HepG2 (cell line): Measurements from ENCODE around the gene THUMPD1. TPM values are rescaled to one million over a fixed set of nuclear protein-coding genes. Genes with fewer than 3 reads are reported as not detected.

Experiments
- BRD4 ChIP-seq: sonication (generic); formaldehyde crosslinking; IDR thresholded peaks from 2 replicates; pipeline ENCODE4 v1.4.0; 2020; ENCODE audit warnings: missing genetic modification reagents
- GRHL1 ChIP-seq: sonication (generic); formaldehyde crosslinking; conservative IDR thresholded peaks from 2 replicates; pipeline ENCODE4 v1.8.0; 2022; ENCODE audit warnings: missing genetic modification reagents
- PATZ1 ChIP-seq: sonication (generic); formaldehyde crosslinking; IDR thresholded peaks from 2 replicates; pipeline ENCODE4 v1.4.0; 2020; ENCODE audit warnings: missing genetic modification reagents
- PHB2 ChIP-seq: fragments of 450-650 bp; IDR thresholded peaks from 2 replicates; pipeline ENCODE4 v1.6.1; 2018; ENCODE audit not compliant: partially characterized antibody
- RARA ChIP-seq: IDR thresholded peaks from 2 replicates; pipeline ENCODE4 v1.6.1; 2016; ENCODE audit warnings: missing genetic modification reagents, missing compliant biosample characterization
- SKIL ChIP-seq: sonication (generic); formaldehyde crosslinking; IDR thresholded peaks from 2 replicates; pipeline ENCODE4 v1.8.0; 2022; ENCODE audit warnings: missing genetic modification reagents, mild to moderate bottlenecking, moderate library complexity, borderline replicate concordance
- SMARCC2 ChIP-seq: fragments of 450-650 bp; IDR thresholded peaks from 2 replicates; pipeline ENCODE4 v1.6.1; 2017; ENCODE audit warnings: antibody characterized with exemption, mild to moderate bottlenecking
- TFDP2 ChIP-seq: sonication (generic); formaldehyde crosslinking; IDR thresholded peaks from 2 replicates; pipeline ENCODE4 v1.4.0; 2020; ENCODE audit warnings: missing genetic modification reagents
- THAP9 ChIP-seq: sonication (generic); formaldehyde crosslinking; IDR thresholded peaks from 2 replicates; pipeline ENCODE4; 2020; ENCODE audit warnings: missing genetic modification reagents, mild to moderate bottlenecking, borderline replicate concordance
- ZNF430 ChIP-seq: sonication (generic); formaldehyde crosslinking; IDR thresholded peaks from 2 replicates; pipeline ENCODE4 v1.9.0; 2021; ENCODE audit warnings: mild to moderate bottlenecking, missing genetic modification reagents
- ZNF687 ChIP-seq: sonication (generic); formaldehyde crosslinking; IDR thresholded peaks from 2 replicates; pipeline ENCODE4 v1.5.1; 2020; ENCODE audit warnings: mild to moderate bottlenecking, missing genetic modification reagents, moderate library complexity
- ZNF883 ChIP-seq: sonication (generic); formaldehyde crosslinking; IDR thresholded peaks from 2 replicates; pipeline ENCODE4 v1.5.1; 2020; ENCODE audit warnings: mild to moderate bottlenecking, missing genetic modification reagents; ENCODE audit errors: not compliant biosample characterization
- polyA plus RNA-seq, 8 experiments: library from polyadenylated mRNA; depleted of rRNA in 3 of 8; stranded (reverse) in 7 of 8; unstranded in 1 of 8; fragments of >200 nt; fragmentation: Illumina TruSeq in 4 of 8; extraction: Trizol in 4 of 8; gene quantifications; 2 replicates each; pipeline versions ENCODE4 v1.2.1 to v1.2.3, GENCODE V29; 2011 to 2016; ENCODE audit warnings: low read depth in 4 of 8, missing spikeins in 1 of 8, mixed read lengths in 1 of 8; ENCODE audit not compliant: insufficient read depth in 1 of 8
- total RNA-seq, 5 experiments: library from RNA; depleted of rRNA; stranded (reverse); fragments of >200 nt; fragmentation: Illumina TruSeq; extraction: Trizol; gene quantifications; 2 replicates each; pipeline ENCODE4 v1.2.3, GENCODE V29; 2016; ENCODE audit warnings: low read depth in 1 of 5

THUMPD1 gene
- total and polyA plus RNA-seq, 2 of the 13 experiments (the other 11 are each of a cell fraction or from before 2014, with no cell fraction given), result 22.7 to 69.1 TPM

GRCh38 chr16:20740007-20740883, 1.4 kb downstream of the THUMPD1 start (continued):
- TF ChIP-seq GRHL1 (CRISPR knock-in tag) (no peak), ZNF883 (CRISPR knock-in tag) (no peak), THAP9 (CRISPR knock-in tag) (no peak), PHB2 (no peak), BRD4 (CRISPR knock-in tag) (no peak), SKIL (no peak), RARA (no peak), PATZ1 (CRISPR knock-in tag) (no peak), ZNF430 (no peak), TFDP2 (CRISPR knock-in tag) (no peak), SMARCC2 (no peak), ZNF687 (CRISPR knock-in tag) (no peak)
